Naive thymus-derived CD4-positive, alpha-beta T cell (primary cell): ENCODE measurements around the gene CREG1. TPM values are rescaled to one million over a fixed set of nuclear protein-coding genes. Genes with fewer than 3 reads are reported as not detected.

Source experiments
- ATAC-seq: fragments of 150-1000 bp; cut with Tn5 transposase; 2 replicates; pipeline ENCODE4 v1.10.0; 2021; ENCODE audit warnings: mild to moderate bottlenecking, moderate library complexity
- CTCF ChIA-PET: fragments of 350-600 bp; sonication (Branson Sonifier 250); formaldehyde crosslinking; loops from one replicate; lab custom pipeline; 2021; ENCODE audit warnings: antibody characterized with exemption; lab: Charles Lee
- POLR2A ChIA-PET: fragments of 350-600 bp; sonication (Branson Sonifier 250); formaldehyde crosslinking; loops from one replicate; lab custom pipeline; 2021; ENCODE audit warnings: antibody characterized with exemption, inconsistent platforms; lab: Charles Lee
- DNase-seq, 9 donors: peaks; one replicate each; pipeline versions ENCODE4 v3.0.0 to v3.0.0-alpha.2; 2020 to 2022; ENCODE audit warnings: mixed read lengths in 1 of 9
- H3K27ac ChIP-seq: one replicate; pipeline ENCODE4 v1.7.0; 2013; ENCODE audit warnings: mild to moderate bottlenecking, low read depth, low read length, moderate library complexity
- H3K27me3 ChIP-seq, 2 donors: one replicate each; pipeline ENCODE4 v1.7.0; 2013; ENCODE audit warnings: low read length in 2 of 2, mild to moderate bottlenecking in 2 of 2, moderate library complexity in 2 of 2; ENCODE audit not compliant: control insufficient read depth in 2 of 2, insufficient read depth in 2 of 2
- H3K36me3 ChIP-seq, 3 experiments: 1 replicate in 2 of 3; 2 replicates in 1 of 3; pipeline ENCODE4 v1.7.0; 2013; ENCODE audit warnings: low read length in 3 of 3, mild to moderate bottlenecking in 3 of 3, moderate library complexity in 1 of 3; ENCODE audit not compliant: insufficient read depth in 3 of 3, control insufficient read depth in 2 of 3
- H3K4me1 ChIP-seq, 2 donors: one replicate each; pipeline ENCODE4 v1.7.0; 2013; ENCODE audit warnings: low read length in 2 of 2, mild to moderate bottlenecking in 2 of 2, moderate library complexity in 1 of 2; ENCODE audit not compliant: control insufficient read depth in 2 of 2, insufficient read depth in 2 of 2
- H3K4me3 ChIP-seq: 2 replicates; pipeline ENCODE4 v1.7.0; 2013; ENCODE audit warnings: mild to moderate bottlenecking, low read length
- H3K9me3 ChIP-seq, 3 experiments: 1 replicate in 2 of 3; 2 replicates in 1 of 3; pipeline ENCODE4 v1.7.0; 2013; ENCODE audit warnings: low read length in 3 of 3; ENCODE audit not compliant: control insufficient read depth in 2 of 3
- H3K27ac Mint-ChIP-seq, 9 donors: one replicate each; pipeline ENCODE4 v1.8.0; 2020 to 2022; ENCODE audit warnings: mixed read lengths in 9 of 9, mild to moderate bottlenecking in 8 of 9, moderate library complexity in 5 of 9, inconsistent platforms in 2 of 9
- H3K27me3 Mint-ChIP-seq, 5 donors: one replicate each; pipeline ENCODE4 v1.8.0; 2021 to 2022; ENCODE audit warnings: mixed read lengths in 5 of 5, mild to moderate bottlenecking in 1 of 5
- H3K36me3 Mint-ChIP-seq, 5 donors: one replicate each; pipeline ENCODE4 v1.8.0; 2020 to 2022; ENCODE audit warnings: mixed read lengths in 5 of 5, mild to moderate bottlenecking in 3 of 5, inconsistent platforms in 1 of 5
- H3K4me1 Mint-ChIP-seq, 7 donors: one replicate each; pipeline ENCODE4 v1.8.0; 2020 to 2022; ENCODE audit warnings: mixed read lengths in 7 of 7, mild to moderate bottlenecking in 3 of 7, inconsistent platforms in 1 of 7
- H3K4me3 Mint-ChIP-seq, 10 donors: one replicate each; pipeline ENCODE4 v1.8.0; 2020 to 2022; ENCODE audit warnings: mild to moderate bottlenecking in 10 of 10, mixed read lengths in 10 of 10, moderate library complexity in 6 of 10, inconsistent platforms in 2 of 10
- H3K9me3 Mint-ChIP-seq, 11 donors: one replicate each; pipeline ENCODE4 v1.8.0; 2020 to 2022; ENCODE audit warnings: mixed read lengths in 11 of 11, mild to moderate bottlenecking in 4 of 11, inconsistent platforms in 1 of 11, moderate library complexity in 1 of 11
- intact Hi-C, 2 donors: fragments of 100-400 bp; cut with micrococcal nuclease; formaldehyde crosslinking; loops; one replicate each; pipeline ENCODE4 v1.15.1; 2023
- polyA plus RNA-seq, 2 donors: library from polyadenylated mRNA; unstranded; fragments of 300-500 nt; fragmentation: Illumina TruSeq; gene quantifications; one replicate each; pipeline ENCODE4 v1.2.3, GENCODE V29; 2021
- total RNA-seq, 6 experiments: library from RNA in 5 of 6; stranded (reverse) in 5 of 6; gene quantifications; 1 replicate in 5 of 6; 2 replicates in 1 of 6; pipeline ENCODE4 v1.2.3 and lab custom pipeline; 2021 to 2026

Gene CREG1
- total and polyA plus RNA-seq, 7 experiments from 2014 or later, result 10.6 to 40.6 (median 23.4) TPM

DNA sequence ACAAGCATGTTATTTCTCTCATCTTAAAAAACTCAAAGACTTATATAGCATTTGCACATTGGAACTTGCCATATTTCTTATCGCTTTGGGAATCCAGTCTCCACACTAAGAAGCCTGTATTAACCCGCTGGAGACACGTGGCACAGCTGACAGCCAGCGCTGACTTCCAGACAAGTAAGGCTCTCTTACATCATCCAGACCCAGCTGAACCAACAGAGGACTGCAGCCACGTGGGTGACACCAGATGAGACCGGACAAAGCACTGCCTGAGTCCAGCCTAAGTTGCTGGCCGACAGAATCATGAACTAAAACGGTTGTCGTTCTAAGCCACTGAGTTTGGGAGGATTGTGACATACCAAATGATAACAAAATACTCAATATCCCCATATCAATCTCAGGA, 28.9 kb downstream of the CREG1 start:
- Histone ChIP-seq H3K36me3 (no peaks in the 10 kb centered on the region), H3K4me1 (peaks cover 0 to 1% of the 10 kb centered on the region in 2 donors), H3K9me3 (no peaks in the 10 kb centered on the region), H3K27ac (no peak overlapping the region), H3K27me3 (no peaks in the 10 kb centered on the region), H3K4me3 (no peak overlapping the region)
- H3K36me3 Mint-ChIP-seq, result no peaks in the 10 kb centered on the region
- intact Hi-C loops, result no loop called here
- DNase-seq (no peak), ATAC-seq (no peak)
- no peak overlapping the region for H3K27ac Mint-ChIP-seq
- H3K27me3 Mint-ChIP-seq, result peaks cover 0 to 25% (median 0%) of the 10 kb centered on the region in 5 donors
- POLR2A ChIA-PET, result interaction anchor here (1.5 to 7.2 kb wide), 2 partner anchors 8 to 10 kb away, joined by 3 to 57 read pairs; partner anchors contain the start of gene CD247
- H3K4me3 Mint-ChIP-seq, result no peak overlapping the region
- CTCF ChIA-PET, result interaction anchor here (1.0 to 2.9 kb wide), 4 partner anchors 9 to 78 kb away, joined by 3 to 11 read pairs (median 6); no protein-coding TSS in a partner anchor
- no peaks in the 10 kb centered on the region for H3K9me3 Mint-ChIP-seq
- peaks cover 6 to 32% (median 28%) of the 10 kb centered on the region in 7 donors for H3K4me1 Mint-ChIP-seq

DNA sequence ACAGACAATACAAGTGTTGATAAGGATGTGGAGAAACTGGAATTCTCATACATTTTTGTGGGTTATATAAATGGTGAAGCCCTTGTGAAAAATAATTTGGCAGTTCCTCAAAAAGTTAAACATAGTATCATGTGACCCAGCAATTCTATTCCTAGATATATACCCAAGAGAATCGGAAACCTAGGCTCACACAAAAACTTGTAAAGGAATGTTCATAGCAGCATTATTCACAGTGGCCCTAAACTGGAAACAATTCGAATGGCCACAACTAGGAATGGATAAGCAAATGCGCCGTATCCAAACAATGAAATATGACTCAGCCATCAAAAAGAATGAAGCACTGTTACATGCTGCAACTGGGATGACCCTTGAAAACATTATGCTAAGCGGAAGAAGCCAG, 31.3 kb downstream of the CREG1 start:
- ATAC-seq, result no peak
- no peaks in the 10 kb centered on the region for H3K27me3 ChIP-seq
- Mint-ChIP-seq H3K27me3 (peaks cover 0 to 25% (median 0%) of the 10 kb centered on the region in 5 donors), H3K27ac (peak overlapping the region in 1 of 9 donors; percentile 48), H3K4me1 (peaks cover 11 to 39% (median 33%) of the 10 kb centered on the region in 7 donors), H3K9me3 (no peaks in the 10 kb centered on the region), H3K36me3 (peaks cover 0 to 9% (median 9%) of the 10 kb centered on the region in 5 donors), H3K4me3 (no peak overlapping the region)
- ChIA-PET CTCF (interaction anchor here (1.2 to 1.3 kb wide), 2 partner anchors 12 to 39 kb away, joined by 4 read pairs; no protein-coding TSS in a partner anchor), POLR2A (interaction anchor here (8.4 kb wide), 1 partner anchor 79 kb away, joined by 281 read pairs; no protein-coding TSS in a partner anchor)
- no peak overlapping the region for H3K4me3 ChIP-seq
- H3K36me3 ChIP-seq, result peaks cover 0 to 10% (median 0%) of the 10 kb centered on the region in 3 experiments
- H3K4me1 ChIP-seq, result peaks cover 9 to 12% of the 10 kb centered on the region in 2 donors
- H3K9me3 ChIP-seq, result no peaks in the 10 kb centered on the region
- intact Hi-C loops, result no loop called here
- DNase-seq, result no peak
- no peak overlapping the region for H3K27ac ChIP-seq

DNA sequence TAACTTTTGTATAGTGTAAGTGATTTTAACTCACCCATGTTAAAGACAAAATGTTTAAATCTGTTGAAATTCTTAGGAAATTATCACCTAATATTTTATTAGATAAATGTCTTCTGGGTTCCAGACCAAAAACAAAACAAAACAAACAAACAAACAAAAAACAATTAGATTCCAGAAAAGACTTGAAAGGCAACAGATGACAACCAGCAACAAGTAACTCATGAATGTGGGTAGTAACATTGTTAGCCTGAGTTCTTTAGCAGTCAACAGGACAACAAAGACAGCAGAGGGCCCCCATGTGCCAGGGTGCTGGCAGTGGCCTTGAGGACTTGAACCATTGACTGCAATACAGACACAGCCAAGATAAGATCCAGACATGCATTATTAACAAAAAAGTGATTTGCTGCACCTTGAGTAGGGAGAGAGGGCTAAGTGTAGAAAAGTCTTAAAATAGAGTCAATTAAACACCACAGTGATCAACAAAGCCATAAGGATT, 32.8 kb downstream of the CREG1 start:
- H3K4me3 Mint-ChIP-seq, result no peak overlapping the region
- ATAC-seq (no peak), DNase-seq (no peak)
- Histone ChIP-seq H3K4me3 (no peak overlapping the region), H3K27ac (no peak overlapping the region), H3K4me1 (peaks cover 12 to 13% of the 10 kb centered on the region in 2 donors), H3K9me3 (no peaks in the 10 kb centered on the region), H3K27me3 (no peaks in the 10 kb centered on the region), H3K36me3 (peaks cover 0 to 15% (median 0%) of the 10 kb centered on the region in 3 experiments)
- H3K36me3 Mint-ChIP-seq, result peaks cover 9 to 22% (median 22%) of the 10 kb centered on the region in 5 donors
- intact Hi-C loops, result no loop called here
- ChIA-PET CTCF (interaction anchor here (1.2 to 1.3 kb wide), 2 partner anchors 14 to 37 kb away, joined by 4 read pairs; no protein-coding TSS in a partner anchor), POLR2A (interaction anchor here (0.6 to 8.4 kb wide), 7 partner anchors 7 to 119 kb away, joined by 4 to 281 read pairs (median 57); no protein-coding TSS in a partner anchor)
- peak overlapping the region in 6 of 9 donors; percentile 20 to 98 (median 73) for H3K27ac Mint-ChIP-seq
- peaks cover 0 to 25% (median 0%) of the 10 kb centered on the region in 5 donors for H3K27me3 Mint-ChIP-seq
- H3K9me3 Mint-ChIP-seq, result no peaks in the 10 kb centered on the region
- peaks cover 11 to 41% (median 29%) of the 10 kb centered on the region in 7 donors for H3K4me1 Mint-ChIP-seq

DNA sequence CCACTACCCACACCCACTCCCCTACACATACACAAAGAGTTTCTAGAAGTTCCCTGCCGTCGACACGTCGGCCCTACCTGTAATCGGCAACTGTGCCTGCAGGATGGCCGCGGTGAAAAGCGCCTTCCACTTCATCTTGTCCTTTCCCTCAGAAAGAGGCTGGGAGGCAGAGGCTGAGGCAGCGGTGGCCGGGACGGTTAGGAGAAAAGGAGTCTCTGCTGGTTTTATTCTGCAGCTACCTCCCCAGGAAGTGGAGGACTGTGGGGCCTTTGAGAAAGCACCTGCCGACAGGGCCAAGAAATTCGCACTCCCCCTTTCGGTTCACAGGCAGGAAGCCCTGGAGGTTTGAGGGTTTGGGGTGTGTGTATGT, 35.2 kb downstream of the CREG1 start, which contains the start of gene CD247:
TSS of gene CD247 (minus strand) at position 199 of the 370 bp plus-strand sequence. CDS start at position 135, 64 bp downstream.
- Histone ChIP-seq H3K4me3 (peak within 1 kb of the TSS; percentile 86), H3K4me1 (peaks cover 16 to 30% of the 10 kb centered on the region in 2 donors), H3K27me3 (no peaks in the 10 kb centered on the region), H3K36me3 (peaks cover 0 to 15% (median 0%) of the 10 kb centered on the region in 3 experiments), H3K27ac (peak within 1 kb of the TSS; percentile 96), H3K9me3 (no peaks in the 10 kb centered on the region)
- peak; percentile 84 for ATAC-seq
- peak within 1 kb of the TSS; percentile 88 to 100 (median 99) for H3K4me3 Mint-ChIP-seq
- peak within 1 kb of the TSS; percentile 93 to 100 (median 98) for H3K27ac Mint-ChIP-seq
- peaks cover 16 to 55% (median 39%) of the 10 kb centered on the region in 7 donors for H3K4me1 Mint-ChIP-seq
- intact Hi-C loops, result loop anchor here (1.0 to 5.0 kb wide), 13 partner anchors 8 to 641 kb away; partner anchors contain the start of genes POU2F1 (in 1 of the 2) and TADA1 (in 1 of the 2)
- H3K27me3 Mint-ChIP-seq, result peaks cover 0 to 14% (median 0%) of the 10 kb centered on the region in 5 donors
- H3K9me3 Mint-ChIP-seq, result no peaks in the 10 kb centered on the region
- ChIA-PET CTCF (interaction anchor here (0.6 to 5.7 kb wide), 16 partner anchors 9 to 117 kb away, joined by 3 to 40 read pairs (median 6); no protein-coding TSS in a partner anchor), POLR2A (interaction anchor here (0.7 to 8.4 kb wide), 20 partner anchors 9 to 428 kb away, joined by 3 to 281 read pairs (median 25); partner anchors contain the start of genes CREG1, GPA33 and POU2F1)
- DNase-seq, result peak; percentile 47 to 88 (median 82)
- H3K36me3 Mint-ChIP-seq, result peaks cover 9 to 38% (median 33%) of the 10 kb centered on the region in 5 donors

DNA sequence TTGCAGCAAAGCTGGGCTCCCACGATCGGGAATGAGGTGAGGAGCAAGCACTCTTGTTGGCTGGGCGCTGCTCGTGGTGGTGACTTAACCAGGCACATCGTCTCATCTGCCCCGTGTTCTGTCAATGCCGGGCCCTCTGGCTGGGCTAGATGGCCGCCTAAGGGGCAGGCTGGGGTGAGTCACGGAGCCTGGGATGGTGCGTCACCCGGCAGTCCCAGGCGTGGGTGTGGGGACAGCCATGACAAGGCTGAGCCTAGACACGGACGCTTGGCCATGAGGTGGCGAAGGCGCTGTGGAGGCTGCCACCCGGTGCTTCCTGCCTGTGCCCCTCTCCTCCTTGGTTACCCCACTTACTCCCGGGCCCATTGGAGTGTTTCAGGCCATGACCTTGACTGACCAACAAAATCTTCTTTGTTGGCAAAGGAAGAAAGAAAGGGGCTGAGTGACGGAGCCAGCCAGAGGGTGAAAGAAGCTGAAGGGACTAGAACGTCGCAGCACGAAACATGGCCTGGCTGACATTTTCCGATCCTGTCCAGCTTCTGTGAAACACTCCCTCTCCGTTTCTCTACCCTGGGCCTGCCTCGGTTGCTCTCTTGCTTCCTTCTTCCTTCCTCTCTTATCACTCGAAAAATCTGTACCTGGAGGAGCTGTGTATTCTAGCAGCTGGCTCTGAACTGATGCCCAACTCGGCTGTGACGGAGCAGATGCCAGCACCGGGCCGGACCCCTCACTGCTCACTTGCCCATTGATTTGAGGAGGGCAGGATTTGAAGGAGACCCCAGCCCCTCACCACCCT, 35.8 kb downstream of the CREG1 start:
- H3K27ac Mint-ChIP-seq, result peak overlapping the region; percentile 93 to 100 (median 98)
- peaks cover 0 to 11% (median 0%) of the 10 kb centered on the region in 5 donors for H3K27me3 Mint-ChIP-seq
- peaks cover 9 to 38% (median 33%) of the 10 kb centered on the region in 5 donors for H3K36me3 Mint-ChIP-seq

More for the DNA sequence above, 35.8 kb downstream of the CREG1 start:
- Mint-ChIP-seq H3K4me1 (peaks cover 18 to 60% (median 40%) of the 10 kb centered on the region in 7 donors), H3K4me3 (peak overlapping the region; percentile 88 to 100 (median 99)), H3K9me3 (no peaks in the 10 kb centered on the region)
- POLR2A ChIA-PET, result interaction anchor here (0.7 to 8.4 kb wide), 23 partner anchors 8 to 427 kb away, joined by 3 to 281 read pairs (median 14); partner anchors contain the start of genes CREG1, GPA33 and POU2F1
- peaks cover 0 to 15% (median 0%) of the 10 kb centered on the region in 3 experiments for H3K36me3 ChIP-seq
- CTCF ChIA-PET, result interaction anchor here (0.6 to 5.7 kb wide), 17 partner anchors 8 to 116 kb away, joined by 3 to 40 read pairs (median 6); no protein-coding TSS in a partner anchor
- peak overlapping the region; percentile 96 for H3K27ac ChIP-seq
- intact Hi-C loops, result loop anchor here (1.0 to 5.0 kb wide), 15 partner anchors 7 to 640 kb away; partner anchors contain the start of genes POU2F1 (in 2 of the 2) and TADA1 (in 1 of the 2)
- peak; percentile 45 to 90 (median 64) for DNase-seq
- ATAC-seq, result peak; percentile 82
- peaks cover 17 to 32% of the 10 kb centered on the region in 2 donors for H3K4me1 ChIP-seq
- peak overlapping the region; percentile 86 for H3K4me3 ChIP-seq
- no peaks in the 10 kb centered on the region for H3K9me3 ChIP-seq
- H3K27me3 ChIP-seq, result no peaks in the 10 kb centered on the region
